Heart right ventricle (tissue), 16 donors: ENCODE data around the gene DOCK9. TPM values are rescaled to one million over a fixed set of nuclear protein-coding genes. Genes with fewer than 3 reads are reported as not detected.

Experiments
- ATAC-seq, 8 donors: fragments of 200-7000 bp; cut with Tn5 transposase; one replicate each; pipeline ENCODE4 v1.9.1; 2020; ENCODE audit warnings: mild to moderate bottlenecking in 8 of 8, moderate library complexity in 8 of 8, moderate number of reproducible peaks in 1 of 8
- DNase-seq, 2 donors: peaks; one replicate each; pipeline ENCODE4 v3.0.0-alpha.2; 2020
- H3K27ac ChIP-seq, 10 donors: fragments of 200-600 bp; sonication (generic) in 2 of 10; one replicate each; pipeline versions ENCODE4 v1.5.0 to v1.8.0; 2020 to 2022; ENCODE audit warnings: mild to moderate bottlenecking in 3 of 10
- H3K27me3 ChIP-seq, 7 donors: fragments of 200-600 bp; one replicate each; pipeline ENCODE4 v1.8.0; 2021 to 2022; ENCODE audit warnings: mild to moderate bottlenecking in 2 of 7
- H3K36me3 ChIP-seq, 9 donors: fragments of 200-600 bp; sonication (generic) in 1 of 9; one replicate each; pipeline versions ENCODE4 v1.5.0 to v1.8.0; 2020 to 2022; ENCODE audit warnings: mild to moderate bottlenecking in 2 of 9
- H3K4me1 ChIP-seq, 9 donors: fragments of 200-600 bp; sonication (generic) in 1 of 9; one replicate each; pipeline versions ENCODE4 v1.5.0 to v1.8.0; 2020 to 2022; ENCODE audit warnings: mild to moderate bottlenecking in 4 of 9
- H3K4me3 ChIP-seq, 10 donors: fragments of 200-600 bp; sonication (generic) in 2 of 10; one replicate each; pipeline versions ENCODE4 v1.5.0 to v1.8.0; 2020 to 2022; ENCODE audit warnings: mild to moderate bottlenecking in 7 of 10, moderate library complexity in 2 of 10
- H3K9me3 ChIP-seq, 11 donors: fragments of 200-600 bp in 10 of 11; sonication (generic) in 2 of 11; one replicate each; pipeline versions ENCODE4 v1.5.0 to v1.8.0; 2013 to 2022; ENCODE audit warnings: mild to moderate bottlenecking in 2 of 11, control low read depth in 1 of 11, moderate library complexity in 1 of 11
- WGBS, 2 donors: extraction: QIAGEN DNeasy Blood & Tissue Kit; methylation state at CpG; one replicate each; pipeline ENCODE4 v1.1.7; 2013; ENCODE audit warnings: inconsistent platforms in 1 of 2; 5-methylcytosine and 5-hydroxymethylcytosine counted together
- intact Hi-C, 10 donors: fragments of 100-400 bp; cut with DNase I; formaldehyde crosslinking; loops; one replicate each; pipeline versions ENCODE4 v1.11.1 to v1.14.2; 2022
- polyA plus RNA-seq, 2 donors: library from polyadenylated mRNA; stranded (reverse); fragments of 200-250 nt; gene quantifications; one replicate each; pipeline ENCODE4 v1.2.3, GENCODE V29; 2013
- total RNA-seq, 10 donors: library from RNA; stranded (reverse); fragmentation: NEBNext Ultra II Directional in 3 of 10; extraction: Animal tissue kit (Norgen Biotek cat#: 25700) in 3 of 10; gene quantifications; one replicate each; pipeline versions ENCODE4 v1.2.1 to v1.2.4, GENCODE V29; 2021 to 2023
- TF ChIP-seq, protein P1 (sequence below), 9 donors: fragments of 200-600 bp; sonication (generic) in 2 of 9; IDR thresholded peaks; one replicate each; pipeline versions ENCODE4 v1.5.0 to v1.8.0; 2021 to 2022; ENCODE audit warnings: antibody characterized with exemption in 9 of 9, mild to moderate bottlenecking in 5 of 9, moderate library complexity in 1 of 9
- donor health status: Arrhythmogenic right ventricular cardiomyopathy.
- donor health status: ischemic (EF 13 %, LVEDD 7.1; RV severe dilation, severe dysfunction).
- donor health status: healthy with polysubstance abuse.
- donor health status: DM: no; HTN: yes; CAD: no.
- donor health status: DM: no; HTN: no; CAD: no.
- donor health status: ischemic (EF 25% LVEDD 6.9; RV normal size, moderate dysfunction).
- donor health status: ischemic (EF 25% LVEDD 5.7; RV mildly dilated, moderate dysfunction).
- donor health status: healthy.
- donor health status: DM: yes; HTN: yes; CAD: no.
- donor health status: Ischemic cardiomyopathy.
- donor health status: ischemic (EF 35%, LVEDD 5.7; RV mildly dilated, moderate dysfunction).
- donor health status: nonischemic (EF 11% LVEDD 7.7; RV severe dilation, severe dysfunction).
- donor health status: DM: yes; HTN: yes; CAD: no.
- donor health status: PGD.
- donor health status: ischemic (EF 29% LVEDD 5.4; RV normal size, mild dysfunction).
- donor health status: nonischemic (EF 23%, LVEDD 6.1; RV moderate dilation, normal function).

DOCK9 gene
- total and polyA plus RNA-seq, 12 donors = 31.6 to 73.7 (median 43.4) TPM

DNA sequence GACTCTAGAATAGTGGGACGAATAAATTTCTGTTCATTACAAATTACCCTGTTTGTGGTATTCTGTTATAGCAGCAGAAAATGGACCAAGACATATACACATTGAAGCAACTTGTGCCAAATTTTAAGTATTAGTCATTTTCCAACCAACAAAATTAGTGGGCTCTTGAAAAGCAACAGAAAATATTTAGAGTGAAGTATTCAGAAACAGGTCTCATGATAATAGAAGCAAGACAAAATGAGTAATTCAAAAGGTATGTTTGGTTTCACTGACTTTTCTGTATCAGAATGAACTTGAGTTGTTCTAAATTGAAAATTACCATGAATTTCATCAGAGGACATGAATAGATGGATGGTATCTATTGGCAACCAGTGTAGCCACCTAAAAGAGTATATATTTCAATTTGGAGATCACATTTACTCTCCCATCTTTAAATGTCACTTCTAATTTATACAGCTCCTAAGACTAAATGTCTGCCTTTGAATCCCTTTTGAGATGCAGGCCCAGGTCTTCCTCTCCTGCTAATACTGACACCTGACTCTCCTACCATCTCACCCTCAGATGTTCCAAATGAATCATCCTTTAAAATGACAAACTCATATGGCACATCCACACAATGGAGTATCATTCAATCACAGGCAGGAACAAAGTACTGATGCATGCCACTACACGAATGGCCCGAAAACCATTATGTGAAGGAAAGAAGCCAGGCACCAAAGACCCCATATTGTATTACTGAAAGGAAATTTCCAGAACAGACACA lies 40.7 kb upstream of the DOCK9 start:
- WGBS, 2 donors = 95 to 96% methylated on average over 3 of the region's 3 CpGs
- peaks cover 0 to 35% (median 0%) of the 10 kb centered on the region in 7 donors for H3K27me3 ChIP-seq
- no peak overlapping the region for H3K27ac ChIP-seq
- ATAC-seq (no peak), DNase-seq (no peak)
- TF ChIP-seq, protein P1, sequence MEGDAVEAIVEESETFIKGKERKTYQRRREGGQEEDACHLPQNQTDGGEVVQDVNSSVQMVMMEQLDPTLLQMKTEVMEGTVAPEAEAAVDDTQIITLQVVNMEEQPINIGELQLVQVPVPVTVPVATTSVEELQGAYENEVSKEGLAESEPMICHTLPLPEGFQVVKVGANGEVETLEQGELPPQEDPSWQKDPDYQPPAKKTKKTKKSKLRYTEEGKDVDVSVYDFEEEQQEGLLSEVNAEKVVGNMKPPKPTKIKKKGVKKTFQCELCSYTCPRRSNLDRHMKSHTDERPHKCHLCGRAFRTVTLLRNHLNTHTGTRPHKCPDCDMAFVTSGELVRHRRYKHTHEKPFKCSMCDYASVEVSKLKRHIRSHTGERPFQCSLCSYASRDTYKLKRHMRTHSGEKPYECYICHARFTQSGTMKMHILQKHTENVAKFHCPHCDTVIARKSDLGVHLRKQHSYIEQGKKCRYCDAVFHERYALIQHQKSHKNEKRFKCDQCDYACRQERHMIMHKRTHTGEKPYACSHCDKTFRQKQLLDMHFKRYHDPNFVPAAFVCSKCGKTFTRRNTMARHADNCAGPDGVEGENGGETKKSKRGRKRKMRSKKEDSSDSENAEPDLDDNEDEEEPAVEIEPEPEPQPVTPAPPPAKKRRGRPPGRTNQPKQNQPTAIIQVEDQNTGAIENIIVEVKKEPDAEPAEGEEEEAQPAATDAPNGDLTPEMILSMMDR (IDR thresholded peaks at IDR 0.05) = no peak
- H3K4me3 ChIP-seq = no peak overlapping the region
- no peaks in the 10 kb centered on the region for H3K36me3 ChIP-seq
- peaks cover 0 to 35% (median 14%) of the 10 kb centered on the region in 9 donors for H3K4me1 ChIP-seq
- intact Hi-C loops = no loop called here
- no peaks in the 10 kb centered on the region for H3K9me3 ChIP-seq

GRCh38 chr13:99015606-99016490 lies 38.0 kb upstream of the DOCK9 start:
- TF ChIP-seq, protein P1 (IDR thresholded peaks at IDR 0.05) = no peak
- ATAC-seq (no peak), DNase-seq (no peak)
- H3K9me3 ChIP-seq = no peaks in the 10 kb centered on the region
- no peaks in the 10 kb centered on the region for H3K36me3 ChIP-seq
- peaks cover 0 to 32% (median 0%) of the 10 kb centered on the region in 7 donors for H3K27me3 ChIP-seq
- H3K4me3 ChIP-seq = no peak overlapping the region
- intact Hi-C loops = no loop called here
- no peak overlapping the region for H3K27ac ChIP-seq
- 62 to 74% methylated on average over 15 of the region's 15 CpGs for WGBS, 2 donors
- peaks cover 0 to 19% (median 6%) of the 10 kb centered on the region in 9 donors for H3K4me1 ChIP-seq

DNA sequence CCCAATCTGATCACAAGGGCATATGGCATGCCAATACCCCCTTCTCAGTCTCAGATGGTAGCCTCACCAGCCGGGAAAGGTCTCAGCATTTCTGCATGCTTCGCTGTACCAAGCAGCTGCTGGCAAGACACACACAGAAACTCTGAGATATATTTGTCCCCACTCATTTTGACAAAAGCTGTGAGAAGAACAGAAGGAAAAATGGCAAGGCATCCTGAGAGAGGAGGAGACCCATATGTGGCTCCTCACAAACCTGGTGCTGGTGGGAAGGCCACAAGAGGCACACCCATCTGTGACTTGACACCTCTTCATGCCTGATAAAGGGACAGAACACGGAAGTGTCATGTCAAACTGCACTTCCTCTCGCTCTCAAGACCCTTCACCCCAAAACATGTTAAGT lies 36.7 kb upstream of the DOCK9 start:
- DNase-seq (no peak), ATAC-seq (no peak)
- 82 to 84% methylated on average over 4 of the region's 4 CpGs for WGBS, 2 donors
- intact Hi-C loops = no loop called here
- Histone ChIP-seq H3K36me3 (no peaks in the 10 kb centered on the region), H3K9me3 (no peaks in the 10 kb centered on the region), H3K27me3 (peaks cover 0 to 23% (median 0%) of the 10 kb centered on the region in 7 donors), H3K4me3 (no peak overlapping the region), H3K4me1 (peaks cover 0 to 27% (median 6%) of the 10 kb centered on the region in 9 donors), H3K27ac (no peak overlapping the region)
- TF ChIP-seq, protein P1 (IDR thresholded peaks at IDR 0.05) = no peak

GRCh38 chr13:99013951-99014350 lies 36.1 kb upstream of the DOCK9 start:
- intact Hi-C loops = no loop called here
- whole genome bisulfite sequencing, 2 donors = 96% methylated on average over 6 of the region's 6 CpGs

More at GRCh38 chr13:99013951-99014350, 36.1 kb upstream of the DOCK9 start:
- ATAC-seq (no peak), DNase-seq (no peak)
- Histone ChIP-seq H3K9me3 (no peaks in the 10 kb centered on the region), H3K4me3 (no peak overlapping the region), H3K27me3 (peaks cover 0 to 23% (median 0%) of the 10 kb centered on the region in 7 donors), H3K4me1 (peaks cover 0 to 33% (median 9%) of the 10 kb centered on the region in 9 donors), H3K36me3 (no peaks in the 10 kb centered on the region), H3K27ac (no peak overlapping the region)
- TF ChIP-seq, protein P1 (IDR thresholded peaks at IDR 0.05) = no peak
